Measurements from ENCODE around the gene ACTA2. TPM values are rescaled to one million over a fixed set of nuclear protein-coding genes. Genes with fewer than 3 reads are reported as not detected.
A peak's percentile ranks its signal among the peaks of the same experiment; 100 is the strongest.

ACTA2 gene
- 2.7 TPM in 1 of 2 replicates, not detected in the other for total RNA-seq (2014; rRNA removed)
- Bru-seq, nascent RNA: percentile 14 among the genes with signal in this experiment
- BruChase-seq, experiment 1, labeled RNA remaining after a 6-hour chase: percentile 14 among the genes with signal in this experiment
- percentile 7 among the genes with signal in this experiment for BruChase-seq, experiment 2, labeled RNA remaining after a 2-hour chase
- long read RNA-seq, partial matches to known transcripts: 0 of 3 reads
- long read RNA-seq, other reads (novel, unspliced or antisense): 3 of 3 reads

GRCh38 chr10:88952647-88953111 is at the start of gene ACTA2:
TSS of gene ACTA2 (minus strand) at chr10:88952773. CDS start at chr10:88948930, 3,843 bp downstream.
- H3K9me2 ChIP-seq (replicated peaks; ENCODE audit: low read length): no peaks in the 10 kb centered on the region
- H3K9ac ChIP-seq (ENCODE audit: low read length): no peak within 1 kb of the TSS
- no peaks in the 10 kb centered on the region for H3K79me2 ChIP-seq (ENCODE audit: low read length)
- no peaks in the 10 kb centered on the region for H4K20me1 ChIP-seq (ENCODE audit: low read length)
- no peaks in the 10 kb centered on the region for H3K9me3 ChIP-seq (ENCODE audit: low read length)
- H3K36me3 ChIP-seq (ENCODE audit: low read depth, low read length): no peaks in the 10 kb centered on the region
- intact Hi-C loops (cut with micrococcal nuclease): no loop called here
- no peaks in the 10 kb centered on the region for H3K27me3 ChIP-seq (ENCODE audit: low read length)
- peak within 1 kb of the TSS; percentile 52 for H2AFZ ChIP-seq (ENCODE audit: low read length)
- ATAC-seq: no peak
- peak within 1 kb of the TSS; percentile 43; the same call in 1 of the 2 replicates for H3K4me3 ChIP-seq (ENCODE audit: low read length)
- no peaks in the 10 kb centered on the region for H3F3A ChIP-seq (ENCODE audit: low read length, unreplicated experiment)
- peak within 1 kb of the TSS; percentile 56 for H3K4me2 ChIP-seq (ENCODE audit: low read length)
- no TSS peak for BruUV-seq (replicated peaks)
- TF ChIP-seq EZH2phosphoT487 (IDR thresholded peaks at IDR 0.05; ENCODE audit: borderline replicate concordance, low read length) (no peak), EZH2 (IDR thresholded peaks at IDR 0.05; ENCODE audit: low read length, unreplicated experiment) (no peak), CTCF (conservative IDR thresholded peaks at IDR 0.05; ENCODE audit: low read depth, low read length) (no peak)
- CTCF ChIA-PET: no interaction called here
- POLR2A ChIA-PET (ENCODE audit: unreplicated experiment): no interaction called here
- no peak within 1 kb of the TSS for H3K27ac ChIP-seq (ENCODE audit: low read length)
- peaks cover 20% of the 10 kb centered on the region for H3K4me1 ChIP-seq (ENCODE audit: insufficient read depth, low read length)
- no peak for DNase-seq

GRCh38 chr10:89001729-89002072 is 49.1 kb upstream of the ACTA2 start:
- no peak for TF ChIP-seq CTCF (conservative IDR thresholded peaks at IDR 0.05; ENCODE audit: low read depth, low read length)
- no peak for TF ChIP-seq EZH2phosphoT487 (IDR thresholded peaks at IDR 0.05; ENCODE audit: borderline replicate concordance, low read length)
- TF ChIP-seq EZH2 (IDR thresholded peaks at IDR 0.05; ENCODE audit: low read length, unreplicated experiment): no peak
- H3K9me3 ChIP-seq (ENCODE audit: low read length): no peaks in the 10 kb centered on the region
- H3K4me2 ChIP-seq (ENCODE audit: low read length): no peak overlapping the region
- H3K36me3 ChIP-seq (ENCODE audit: low read depth, low read length): no peaks in the 10 kb centered on the region
- H3K4me1 ChIP-seq (ENCODE audit: insufficient read depth, low read length): no peaks in the 10 kb centered on the region
- no peak for ATAC-seq
- no peaks in the 10 kb centered on the region for H3K79me2 ChIP-seq (ENCODE audit: low read length)
- H3K27me3 ChIP-seq (ENCODE audit: low read length): no peaks in the 10 kb centered on the region
- no peaks in the 10 kb centered on the region for H3K9me2 ChIP-seq (replicated peaks; ENCODE audit: low read length)
- no TSS peak for BruUV-seq (replicated peaks)
- no peaks in the 10 kb centered on the region for H4K20me1 ChIP-seq (ENCODE audit: low read length)
- no peak overlapping the region for H3K27ac ChIP-seq (ENCODE audit: low read length)
- no peak for DNase-seq
- no peak overlapping the region for H3K4me3 ChIP-seq (ENCODE audit: low read length)
- no peaks in the 10 kb centered on the region for H3F3A ChIP-seq (ENCODE audit: low read length, unreplicated experiment)
- intact Hi-C loops (cut with micrococcal nuclease): no loop called here
- H2AFZ ChIP-seq (ENCODE audit: low read length): no peak overlapping the region
- CTCF ChIA-PET: no interaction called here
- H3K9ac ChIP-seq (ENCODE audit: low read length): no peak overlapping the region
- POLR2A ChIA-PET (ENCODE audit: unreplicated experiment): no interaction called here

- Histone ChIP-seq H4K20me1 (ENCODE audit: low read length) (no peaks in the 10 kb centered on the region), H3K79me2 (ENCODE audit: low read length) (no peaks in the 10 kb centered on the region), H3K27me3 (ENCODE audit: low read length) (no peaks in the 10 kb centered on the region), H3K27ac (ENCODE audit: low read length) (no peak overlapping the region), H3K9me2 (replicated peaks; ENCODE audit: low read length) (no peaks in the 10 kb centered on the region), H3K4me2 (ENCODE audit: low read length) (no peak overlapping the region), H2AFZ (ENCODE audit: low read length) (no peak overlapping the region), H3F3A (ENCODE audit: low read length, unreplicated experiment) (no peaks in the 10 kb centered on the region), H3K4me1 (ENCODE audit: insufficient read depth, low read length) (no peaks in the 10 kb centered on the region), H3K9me3 (ENCODE audit: low read length) (no peaks in the 10 kb centered on the region), H3K9ac (ENCODE audit: low read length) (no peak overlapping the region), H3K4me3 (ENCODE audit: low read length) (no peak overlapping the region), H3K36me3 (ENCODE audit: low read depth, low read length) (no peaks in the 10 kb centered on the region)
- CTCF ChIA-PET: no interaction called here
- ATAC-seq: no peak
- BruUV-seq (replicated peaks): no TSS peak
- TF ChIP-seq CTCF (conservative IDR thresholded peaks at IDR 0.05; ENCODE audit: low read depth, low read length): no peak
- no peak for TF ChIP-seq EZH2phosphoT487 (IDR thresholded peaks at IDR 0.05; ENCODE audit: borderline replicate concordance, low read length)
- no peak for TF ChIP-seq EZH2 (IDR thresholded peaks at IDR 0.05; ENCODE audit: low read length, unreplicated experiment)
- intact Hi-C loops (cut with micrococcal nuclease): no loop called here
- POLR2A ChIA-PET (ENCODE audit: unreplicated experiment): no interaction called here
- DNase-seq: no peak
Measured at GRCh38 chr10:89001024-89001728, 48.6 kb upstream of the ACTA2 start.
